HL-60 (cell line): ENCODE data around the gene PSTPIP1.

ENCODE experiments used
- DNase-seq, 2 experiments: peaks; one replicate each; pipeline ENCODE4 v3.0.0-alpha.2; 2010 to 2020; ENCODE audit warnings: low read depth in 1 of 2, low spot score in 1 of 2
- H3K27ac ChIP-seq: fragments of 250-450 bp; sonication (Bioruptor Pico); replicated peaks from 2 replicates; pipeline ENCODE4 v1.5.1; 2020; ENCODE audit warnings: mild to moderate bottlenecking, moderate library complexity
- H3K27me3 ChIP-seq: fragments of 250-450 bp; sonication (Bioruptor Pico); 2 replicates; pipeline ENCODE4 v1.5.1; 2021; ENCODE audit warnings: mild to moderate bottlenecking, moderate library complexity; ENCODE audit not compliant: insufficient read depth, poor library complexity, severe bottlenecking
- H3K4me3 ChIP-seq: replicated peaks from 2 replicates; pipeline ENCODE4 v1.5.1; 2011; ENCODE audit warnings: mild to moderate bottlenecking, control low read depth, low read length; ENCODE audit not compliant: insufficient read depth
- GABPA ChIP-seq: IDR thresholded peaks from 2 replicates; pipeline ENCODE4 v1.6.1; 2012; ENCODE audit warnings: low read depth
- POLR2AphosphoS5 ChIP-seq: IDR thresholded peaks from 2 replicates; pipeline ENCODE4 v1.6.1; 2012; ENCODE audit warnings: low read depth
- SPI1 ChIP-seq: IDR thresholded peaks from 2 replicates; pipeline ENCODE4 v1.6.1; 2012; ENCODE audit warnings: low read depth, mild to moderate bottlenecking, borderline replicate concordance
- TF ChIP-seq, protein P1 (sequence below): IDR thresholded peaks from 2 replicates; pipeline ENCODE4 v1.6.1; 2012; ENCODE audit warnings: low read depth; ENCODE audit not compliant: insufficient replicate concordance
- TF ChIP-seq, protein P2 (sequence below): IDR thresholded peaks from one replicate; pipeline ENCODE4 v1.5.1; 2011; ENCODE audit warnings: low read length, control low read depth, inconsistent platforms; ENCODE audit not compliant: insufficient read depth

PSTPIP1 gene

DNA sequence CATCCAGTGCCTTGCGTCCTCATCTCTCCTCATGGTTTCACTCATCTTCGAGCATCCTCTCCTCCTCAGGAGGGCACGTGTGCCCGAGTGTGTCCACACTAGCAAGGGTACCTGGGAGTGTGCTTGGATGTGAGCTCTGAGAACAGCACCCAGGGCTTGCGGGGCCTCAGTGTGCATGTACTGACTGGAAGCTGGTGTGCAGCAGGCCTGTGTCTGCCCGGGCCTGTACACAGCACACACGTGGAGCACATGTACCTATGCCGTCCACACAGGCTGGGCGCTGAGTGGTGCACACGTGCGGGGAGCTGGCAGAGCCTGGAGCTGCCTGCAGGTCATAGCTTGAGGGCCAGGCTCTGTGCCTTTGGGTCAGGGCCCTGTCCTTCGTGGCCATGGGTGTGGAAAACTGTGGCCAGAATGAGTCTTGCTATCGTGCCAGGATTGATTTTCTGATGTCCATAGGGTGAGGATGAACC lies 41.1 kb downstream of the PSTPIP1 start:
- DNase-seq: no peak
- Histone ChIP-seq H3K27ac (no peak overlapping the region), H3K4me3 (no peak overlapping the region), H3K27me3 (no peaks in the 10 kb centered on the region)
- no peak for TF ChIP-seq POLR2AphosphoS5
- no peak for TF ChIP-seq GABPA
- TF ChIP-seq SPI1: no peak
- TF ChIP-seq, protein P1, sequence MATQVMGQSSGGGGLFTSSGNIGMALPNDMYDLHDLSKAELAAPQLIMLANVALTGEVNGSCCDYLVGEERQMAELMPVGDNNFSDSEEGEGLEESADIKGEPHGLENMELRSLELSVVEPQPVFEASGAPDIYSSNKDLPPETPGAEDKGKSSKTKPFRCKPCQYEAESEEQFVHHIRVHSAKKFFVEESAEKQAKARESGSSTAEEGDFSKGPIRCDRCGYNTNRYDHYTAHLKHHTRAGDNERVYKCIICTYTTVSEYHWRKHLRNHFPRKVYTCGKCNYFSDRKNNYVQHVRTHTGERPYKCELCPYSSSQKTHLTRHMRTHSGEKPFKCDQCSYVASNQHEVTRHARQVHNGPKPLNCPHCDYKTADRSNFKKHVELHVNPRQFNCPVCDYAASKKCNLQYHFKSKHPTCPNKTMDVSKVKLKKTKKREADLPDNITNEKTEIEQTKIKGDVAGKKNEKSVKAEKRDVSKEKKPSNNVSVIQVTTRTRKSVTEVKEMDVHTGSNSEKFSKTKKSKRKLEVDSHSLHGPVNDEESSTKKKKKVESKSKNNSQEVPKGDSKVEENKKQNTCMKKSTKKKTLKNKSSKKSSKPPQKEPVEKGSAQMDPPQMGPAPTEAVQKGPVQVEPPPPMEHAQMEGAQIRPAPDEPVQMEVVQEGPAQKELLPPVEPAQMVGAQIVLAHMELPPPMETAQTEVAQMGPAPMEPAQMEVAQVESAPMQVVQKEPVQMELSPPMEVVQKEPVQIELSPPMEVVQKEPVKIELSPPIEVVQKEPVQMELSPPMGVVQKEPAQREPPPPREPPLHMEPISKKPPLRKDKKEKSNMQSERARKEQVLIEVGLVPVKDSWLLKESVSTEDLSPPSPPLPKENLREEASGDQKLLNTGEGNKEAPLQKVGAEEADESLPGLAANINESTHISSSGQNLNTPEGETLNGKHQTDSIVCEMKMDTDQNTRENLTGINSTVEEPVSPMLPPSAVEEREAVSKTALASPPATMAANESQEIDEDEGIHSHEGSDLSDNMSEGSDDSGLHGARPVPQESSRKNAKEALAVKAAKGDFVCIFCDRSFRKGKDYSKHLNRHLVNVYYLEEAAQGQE: no peak
- TF ChIP-seq, protein P2, sequence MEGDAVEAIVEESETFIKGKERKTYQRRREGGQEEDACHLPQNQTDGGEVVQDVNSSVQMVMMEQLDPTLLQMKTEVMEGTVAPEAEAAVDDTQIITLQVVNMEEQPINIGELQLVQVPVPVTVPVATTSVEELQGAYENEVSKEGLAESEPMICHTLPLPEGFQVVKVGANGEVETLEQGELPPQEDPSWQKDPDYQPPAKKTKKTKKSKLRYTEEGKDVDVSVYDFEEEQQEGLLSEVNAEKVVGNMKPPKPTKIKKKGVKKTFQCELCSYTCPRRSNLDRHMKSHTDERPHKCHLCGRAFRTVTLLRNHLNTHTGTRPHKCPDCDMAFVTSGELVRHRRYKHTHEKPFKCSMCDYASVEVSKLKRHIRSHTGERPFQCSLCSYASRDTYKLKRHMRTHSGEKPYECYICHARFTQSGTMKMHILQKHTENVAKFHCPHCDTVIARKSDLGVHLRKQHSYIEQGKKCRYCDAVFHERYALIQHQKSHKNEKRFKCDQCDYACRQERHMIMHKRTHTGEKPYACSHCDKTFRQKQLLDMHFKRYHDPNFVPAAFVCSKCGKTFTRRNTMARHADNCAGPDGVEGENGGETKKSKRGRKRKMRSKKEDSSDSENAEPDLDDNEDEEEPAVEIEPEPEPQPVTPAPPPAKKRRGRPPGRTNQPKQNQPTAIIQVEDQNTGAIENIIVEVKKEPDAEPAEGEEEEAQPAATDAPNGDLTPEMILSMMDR: no peak

DNA sequence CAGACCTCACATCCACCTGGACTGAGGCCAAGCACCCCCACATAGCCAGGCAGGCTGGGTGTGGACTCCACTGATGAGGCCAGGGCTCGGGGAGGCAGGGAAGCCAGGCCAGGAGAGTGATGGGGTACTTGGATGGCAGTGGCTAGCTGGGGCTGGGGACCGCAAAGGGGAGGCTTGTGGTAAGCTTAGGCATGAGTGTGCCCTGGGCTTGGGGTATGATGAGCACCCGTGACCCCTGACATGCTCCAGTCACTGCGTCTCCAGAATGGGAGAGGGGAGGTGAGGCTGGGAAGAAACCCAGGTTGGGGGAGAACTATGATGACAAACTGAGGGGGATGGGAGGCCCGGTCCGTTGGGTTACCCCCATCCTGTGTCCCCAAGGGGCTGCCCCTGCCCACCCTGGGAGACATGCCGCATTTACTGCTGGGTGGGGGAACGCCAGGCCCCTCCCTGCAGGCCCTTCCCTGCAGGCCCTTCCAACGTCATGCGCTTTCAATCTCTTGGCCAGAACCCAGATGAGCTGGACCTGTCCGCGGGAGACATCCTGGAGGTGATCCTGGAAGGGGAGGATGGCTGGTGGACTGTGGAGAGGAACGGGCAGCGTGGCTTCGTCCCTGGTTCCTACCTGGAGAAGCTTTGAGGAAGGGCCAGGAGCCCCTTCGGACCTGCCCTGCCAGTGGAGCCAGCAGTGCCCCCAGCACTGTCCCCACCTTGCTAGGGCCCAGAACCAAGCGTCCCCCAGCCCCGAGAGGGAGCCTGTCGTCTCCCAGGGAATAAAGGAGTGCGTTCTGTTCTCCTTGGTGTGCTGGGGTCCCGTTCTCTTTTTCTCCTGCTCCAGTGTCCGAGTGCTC lies 41.8 kb downstream of the PSTPIP1 start:
- TF ChIP-seq POLR2AphosphoS5 (no peak; the same call in 1 of the 2 replicates), GABPA (no peak), SPI1 (no peak)
- TF ChIP-seq, protein P2: no peak
- TF ChIP-seq, protein P1: no peak
- no peak for DNase-seq
- H3K27me3 ChIP-seq: no peaks in the 10 kb centered on the region
- H3K4me3 ChIP-seq: no peak overlapping the region
- no peak overlapping the region for H3K27ac ChIP-seq

DNA sequence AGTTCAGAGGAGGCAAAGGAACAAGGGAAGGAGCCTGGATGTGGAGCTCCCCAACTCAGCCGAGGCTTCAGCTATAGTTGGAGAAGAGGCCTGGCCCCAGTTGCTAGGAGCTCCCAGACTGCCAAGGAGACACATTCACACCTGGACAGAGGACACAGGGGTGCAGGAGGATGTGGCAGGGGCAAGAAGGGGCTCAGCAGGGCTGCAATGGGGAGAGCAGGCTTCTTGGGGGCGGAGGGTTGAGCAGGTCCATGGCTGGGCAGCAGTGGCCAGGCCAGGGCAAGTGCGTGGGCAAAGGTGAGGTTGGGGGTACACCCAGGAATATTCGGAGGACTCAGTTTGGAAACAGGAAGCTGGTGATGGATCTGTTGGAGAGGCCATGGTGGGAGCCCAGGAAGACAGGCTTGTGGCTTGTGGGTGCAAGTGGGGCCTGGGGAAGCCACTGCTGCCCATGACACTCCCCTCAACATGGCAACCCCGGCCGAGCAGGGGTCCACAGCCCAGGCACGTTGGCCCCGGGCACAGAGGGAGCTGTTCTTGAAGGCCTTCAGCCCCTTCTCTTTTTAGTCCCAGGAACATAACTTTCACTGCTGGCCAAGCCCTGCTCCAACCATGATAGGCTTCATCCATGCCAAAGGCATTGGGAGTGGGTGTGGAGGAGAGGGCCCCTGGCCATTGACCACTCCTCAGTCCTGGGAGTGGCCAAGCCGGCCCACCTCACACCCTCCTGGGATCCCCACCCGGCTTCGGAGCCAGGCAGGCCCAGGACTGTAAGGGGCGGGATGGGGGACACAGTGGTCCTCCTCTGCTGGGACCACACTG lies 42.7 kb downstream of the PSTPIP1 start:
- Histone ChIP-seq H3K27ac (no peak overlapping the region), H3K27me3 (no peaks in the 10 kb centered on the region), H3K4me3 (no peak overlapping the region)
- DNase-seq: no peak
- peak; percentile 29; the same call in 1 of the 2 replicates for TF ChIP-seq POLR2AphosphoS5
- TF ChIP-seq, protein P2: no peak
